Subcutaneous abdominal adipose tissue (tissue), 5 donors: ENCODE data around the gene VSIG1.

Source experiments
- H3K27ac ChIP-seq: one replicate; pipeline ENCODE4 v1.7.0; 2013; ENCODE audit warnings: low read depth, mild to moderate bottlenecking, inconsistent platforms, low read length, moderate library complexity
- H3K27me3 ChIP-seq, 5 donors: one replicate each; pipeline ENCODE4 v1.7.0; 2013; ENCODE audit warnings: low read length in 5 of 5, inconsistent platforms in 1 of 5; ENCODE audit not compliant: control insufficient read depth in 5 of 5, insufficient read depth in 4 of 5
- H3K36me3 ChIP-seq, 5 donors: one replicate each; pipeline ENCODE4 v1.7.0; 2013; ENCODE audit warnings: low read length in 5 of 5; ENCODE audit not compliant: control insufficient read depth in 5 of 5, insufficient read depth in 5 of 5
- H3K4me1 ChIP-seq, 5 donors: one replicate each; pipeline ENCODE4 v1.7.0; 2013; ENCODE audit warnings: low read length in 5 of 5, mild to moderate bottlenecking in 3 of 5, moderate library complexity in 1 of 5; ENCODE audit not compliant: control insufficient read depth in 5 of 5, insufficient read depth in 5 of 5
- H3K4me3 ChIP-seq, 5 donors: one replicate each; pipeline ENCODE4 v1.7.0; 2013; ENCODE audit warnings: low read length in 5 of 5, low read depth in 1 of 5
- H3K9ac ChIP-seq, 5 donors: one replicate each; pipeline ENCODE4 v1.7.0; 2013; ENCODE audit warnings: low read length in 5 of 5, mild to moderate bottlenecking in 4 of 5, moderate library complexity in 3 of 5
- H3K9me3 ChIP-seq, 5 donors: one replicate each; pipeline ENCODE4 v1.7.0; 2013; ENCODE audit warnings: low read length in 5 of 5; ENCODE audit not compliant: control insufficient read depth in 5 of 5
- donor health status: healthy.
- donor health status: healthy.
- donor health status: healthy.
- donor health status: healthy.
- donor health status: healthy.

VSIG1 gene

DNA sequence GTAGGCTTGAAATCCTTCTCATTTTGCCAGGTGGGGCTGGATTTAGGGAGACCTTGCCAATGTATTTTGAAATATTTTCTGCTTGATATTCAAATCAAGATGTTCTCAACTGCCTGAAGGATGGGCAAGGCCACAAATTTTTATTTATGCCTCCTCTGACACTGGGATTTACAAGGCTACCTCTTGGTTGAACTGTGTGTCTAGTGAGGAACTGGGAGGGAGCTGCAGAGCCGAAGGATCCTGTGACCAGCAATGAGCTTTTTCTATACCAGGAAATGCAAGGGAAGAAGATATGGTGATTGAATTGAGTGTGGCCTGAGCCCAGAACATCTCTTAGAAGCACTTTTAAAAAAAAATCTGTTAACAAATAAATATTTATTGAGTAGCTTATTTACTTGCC is 14.9 kb downstream of the VSIG1 start:
- Histone ChIP-seq H3K27me3 (peaks cover 0 to 18% (median 0%) of the 10 kb centered on the region in 5 donors), H3K4me3 (no peak overlapping the region), H3K36me3 (no peaks in the 10 kb centered on the region), H3K9me3 (no peaks in the 10 kb centered on the region), H3K27ac (no peak overlapping the region), H3K9ac (no peak overlapping the region), H3K4me1 (peaks cover 0 to 5% (median 0%) of the 10 kb centered on the region in 5 donors)

DNA sequence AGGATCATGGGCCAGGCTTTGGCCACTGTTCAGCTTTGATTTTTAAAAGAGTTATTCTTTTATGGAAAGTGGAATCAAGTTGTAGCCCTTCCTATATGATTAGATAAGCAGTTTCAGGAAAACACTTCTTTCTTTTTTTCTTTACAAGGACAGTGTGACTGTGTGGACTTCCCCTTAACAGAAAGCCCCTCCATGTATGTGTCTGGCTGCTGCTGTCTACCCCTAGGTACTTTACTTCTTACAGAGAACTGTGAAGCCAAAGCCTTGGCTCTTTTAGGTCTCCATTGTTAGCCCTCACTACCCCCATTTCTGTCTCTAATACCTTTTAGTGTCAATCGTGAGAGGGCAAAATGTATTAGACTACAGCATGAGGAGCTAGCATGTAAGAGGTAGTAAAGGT is 19.1 kb downstream of the VSIG1 start:
- no peaks in the 10 kb centered on the region for H3K9me3 ChIP-seq
- no peak overlapping the region for H3K9ac ChIP-seq
- no peak overlapping the region for H3K4me3 ChIP-seq
- H3K4me1 ChIP-seq: no peaks in the 10 kb centered on the region
- H3K27ac ChIP-seq: no peak overlapping the region
- peaks cover 0 to 21% (median 4%) of the 10 kb centered on the region in 5 donors for H3K27me3 ChIP-seq
- no peaks in the 10 kb centered on the region for H3K36me3 ChIP-seq

DNA sequence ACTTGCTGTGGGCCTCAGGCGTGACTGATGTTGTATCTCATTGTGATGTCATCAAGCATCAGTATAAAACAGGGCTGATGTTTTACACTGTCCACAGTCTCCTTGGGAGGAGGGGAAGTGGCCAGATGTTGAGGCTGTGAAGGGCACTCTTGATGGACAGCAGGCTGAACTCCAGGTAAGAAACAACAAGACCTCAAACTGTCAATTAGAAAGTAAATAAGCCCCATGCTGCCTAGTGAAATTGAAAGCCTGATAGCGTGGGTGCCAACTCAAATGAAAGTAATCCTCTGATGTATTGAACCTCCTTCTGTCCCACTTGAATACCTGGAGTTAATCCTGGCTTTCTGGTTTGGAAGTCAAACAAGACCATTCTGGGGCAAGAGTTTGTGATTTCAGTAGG is 19.7 kb downstream of the VSIG1 start:
- Histone ChIP-seq H3K27me3 (peaks cover 3 to 21% (median 9%) of the 10 kb centered on the region in 5 donors), H3K9ac (no peak overlapping the region), H3K36me3 (no peaks in the 10 kb centered on the region), H3K27ac (no peak overlapping the region), H3K4me1 (no peaks in the 10 kb centered on the region), H3K4me3 (no peak overlapping the region), H3K9me3 (no peaks in the 10 kb centered on the region)

DNA sequence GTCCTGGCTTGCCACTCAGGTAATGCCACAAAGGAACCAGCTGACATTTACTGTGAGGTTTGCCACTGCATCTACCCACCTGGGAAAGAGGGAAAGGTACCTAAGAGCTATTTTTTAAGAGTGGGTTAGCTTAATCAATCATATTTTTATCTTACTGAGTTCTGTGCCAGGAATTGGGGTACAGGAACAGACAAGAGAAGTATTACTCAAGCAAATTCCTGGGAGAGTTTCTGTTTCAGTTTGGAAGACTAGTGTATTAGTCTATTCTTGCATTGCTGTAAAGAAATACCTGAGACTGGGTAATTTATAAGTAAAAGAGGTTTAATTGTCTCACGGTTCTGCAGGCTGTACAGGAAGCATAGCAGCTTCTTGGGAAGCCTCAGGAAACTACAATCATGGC is 23.3 kb downstream of the VSIG1 start:
- Histone ChIP-seq H3K4me3 (no peak overlapping the region), H3K4me1 (no peaks in the 10 kb centered on the region), H3K9me3 (no peaks in the 10 kb centered on the region), H3K27ac (no peak overlapping the region), H3K27me3 (peaks cover 5 to 16% (median 10%) of the 10 kb centered on the region in 5 donors), H3K9ac (no peak overlapping the region), H3K36me3 (no peaks in the 10 kb centered on the region)

DNA sequence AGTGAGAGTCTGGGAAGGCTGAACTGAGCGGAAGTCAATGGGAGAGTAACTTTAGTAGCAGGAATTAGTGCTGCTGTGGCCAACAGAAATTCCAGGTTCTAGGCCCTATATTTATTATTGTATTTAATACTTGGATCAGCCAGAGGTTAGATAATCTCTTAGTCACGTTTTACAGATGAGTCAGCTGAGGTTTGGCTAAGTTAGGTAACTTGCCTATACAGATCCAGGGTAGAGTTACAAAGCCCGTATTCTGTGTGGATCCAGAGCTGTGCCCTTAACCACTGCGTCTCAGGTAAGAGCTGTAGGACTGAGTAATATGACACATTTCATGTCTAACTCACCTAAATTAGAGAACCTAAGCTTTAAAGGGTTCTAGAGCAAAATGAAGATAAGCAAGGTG is 26.0 kb downstream of the VSIG1 start:
- H3K27me3 ChIP-seq: peaks cover 5 to 14% (median 9%) of the 10 kb centered on the region in 5 donors
- no peak overlapping the region for H3K4me3 ChIP-seq
- H3K27ac ChIP-seq: no peak overlapping the region
- H3K9me3 ChIP-seq: no peaks in the 10 kb centered on the region
- no peaks in the 10 kb centered on the region for H3K36me3 ChIP-seq
- H3K4me1 ChIP-seq: no peaks in the 10 kb centered on the region
- H3K9ac ChIP-seq: no peak overlapping the region

DNA sequence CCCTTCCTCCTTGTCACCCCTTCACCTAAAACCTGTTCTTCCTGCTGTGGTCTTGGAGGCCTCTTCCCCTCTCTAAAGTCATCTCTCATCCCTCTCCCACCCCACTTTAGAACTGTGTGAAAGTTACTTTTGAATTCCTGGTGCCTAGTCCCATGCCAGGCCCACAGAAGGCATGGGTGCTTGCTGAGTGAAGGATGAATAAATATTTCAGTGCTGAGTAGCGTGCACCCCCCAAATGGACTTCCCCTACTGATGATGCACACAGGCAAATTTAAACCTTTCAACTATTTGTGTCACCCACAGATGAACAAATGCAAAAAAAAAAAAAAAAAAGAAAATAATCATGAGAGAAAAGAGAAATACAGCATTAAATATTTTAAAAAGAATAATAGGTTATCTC is 26.7 kb downstream of the VSIG1 start:
- H3K27me3 ChIP-seq: peaks cover 5 to 14% (median 9%) of the 10 kb centered on the region in 5 donors
- H3K4me3 ChIP-seq: no peak overlapping the region

DNA sequence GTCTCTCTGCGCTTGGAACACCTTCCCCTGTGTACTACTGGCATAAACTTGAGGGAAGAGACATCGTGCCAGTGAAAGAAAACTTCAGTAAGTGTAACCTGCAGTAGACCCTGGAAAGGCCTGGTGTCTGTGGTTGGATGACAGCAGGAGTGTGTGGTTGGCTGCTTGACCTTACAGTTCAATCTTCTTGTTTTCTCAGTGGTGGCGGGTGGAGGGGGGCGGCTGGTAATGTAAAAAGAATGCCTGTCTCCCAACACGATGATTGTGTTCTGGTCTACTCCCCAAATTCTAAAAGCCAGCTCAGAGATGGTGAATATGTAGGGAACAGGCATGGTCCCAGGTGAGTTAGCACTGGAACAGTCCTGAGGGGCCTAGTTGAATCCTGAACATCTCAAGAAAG is 27.9 kb downstream of the VSIG1 start:
- Histone ChIP-seq H3K9me3 (no peaks in the 10 kb centered on the region), H3K27me3 (peaks cover 5 to 14% (median 7%) of the 10 kb centered on the region in 5 donors), H3K27ac (no peak overlapping the region), H3K36me3 (no peaks in the 10 kb centered on the region), H3K9ac (no peak overlapping the region), H3K4me3 (no peak overlapping the region), H3K4me1 (no peaks in the 10 kb centered on the region)

More for the DNA sequence above, 26.7 kb downstream of the VSIG1 start:
- Histone ChIP-seq H3K36me3 (no peaks in the 10 kb centered on the region), H3K9ac (no peak overlapping the region), H3K9me3 (no peaks in the 10 kb centered on the region), H3K27ac (no peak overlapping the region), H3K4me1 (no peaks in the 10 kb centered on the region)

DNA sequence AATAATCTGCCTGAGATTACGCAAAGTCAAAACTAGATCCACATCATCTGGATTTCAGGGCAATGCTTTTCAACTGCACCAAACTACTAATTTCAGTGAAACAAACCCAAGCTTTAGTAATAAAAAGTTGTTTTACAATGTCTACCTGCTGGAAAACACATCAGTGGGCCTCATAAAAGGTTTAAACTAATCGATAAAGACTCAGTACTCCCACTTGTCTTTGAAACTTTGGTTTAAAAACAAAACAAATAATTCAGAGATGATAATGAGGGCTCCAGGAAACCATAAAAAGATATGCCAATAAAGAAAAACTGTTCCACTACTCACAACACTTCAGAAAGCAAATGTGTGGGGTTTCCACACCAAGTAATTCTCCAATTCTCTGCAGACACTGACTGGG is 36.2 kb downstream of the VSIG1 start:
- no peaks in the 10 kb centered on the region for H3K4me1 ChIP-seq
- no peaks in the 10 kb centered on the region for H3K27me3 ChIP-seq

DNA sequence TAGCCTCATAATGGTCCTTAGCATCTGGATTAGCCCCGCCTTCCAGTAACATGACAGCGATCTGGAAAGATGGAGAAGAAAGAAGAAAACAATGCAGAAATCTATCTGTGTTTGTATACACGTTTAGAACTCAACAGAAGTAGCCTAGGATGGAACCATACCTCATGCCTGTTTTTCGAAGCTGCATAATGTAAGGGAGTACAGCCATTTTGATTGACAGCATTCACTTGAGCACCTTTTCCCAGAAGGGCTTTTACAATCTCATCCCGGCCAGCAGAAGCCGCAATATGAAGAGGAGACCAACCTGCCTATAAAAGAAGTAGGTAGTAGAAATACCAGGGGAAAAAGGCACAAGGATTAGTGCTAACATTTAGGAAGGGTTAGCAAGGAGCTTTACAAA is 42.9 kb downstream of the VSIG1 start:
- Histone ChIP-seq H3K9ac (no peak overlapping the region), H3K4me1 (peaks cover 0 to 17% (median 14%) of the 10 kb centered on the region in 5 donors), H3K27me3 (no peaks in the 10 kb centered on the region), H3K36me3 (peaks cover 8 to 21% (median 14%) of the 10 kb centered on the region in 5 donors), H3K4me3 (no peak overlapping the region), H3K27ac (no peak overlapping the region), H3K9me3 (peaks cover 0 to 4% (median 0%) of the 10 kb centered on the region in 5 donors)

More for the DNA sequence above, 36.2 kb downstream of the VSIG1 start:
- no peak overlapping the region for H3K27ac ChIP-seq
- H3K9ac ChIP-seq: no peak overlapping the region
- H3K9me3 ChIP-seq: no peaks in the 10 kb centered on the region
- peaks cover 5 to 9% (median 9%) of the 10 kb centered on the region in 5 donors for H3K36me3 ChIP-seq
- H3K4me3 ChIP-seq: no peak overlapping the region

DNA sequence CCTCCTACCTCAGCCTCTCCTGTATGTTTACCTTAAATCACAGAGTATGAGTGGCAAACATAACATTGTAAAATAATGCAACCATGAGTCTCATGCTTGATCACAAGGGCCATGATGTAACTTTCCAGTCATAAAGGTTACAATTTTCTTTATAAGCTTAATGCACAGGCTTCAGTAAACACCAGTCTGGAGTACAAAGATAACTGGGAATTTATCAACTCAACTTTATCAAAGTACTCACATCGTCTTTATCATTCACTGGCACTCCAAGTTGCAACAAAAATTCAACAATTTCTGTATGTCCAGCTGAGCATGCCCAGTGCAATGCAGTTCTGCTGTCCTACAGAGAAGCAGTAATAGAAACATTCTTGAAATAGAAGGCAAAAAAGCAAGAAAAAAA is 43.6 kb downstream of the VSIG1 start:
- Histone ChIP-seq H3K9ac (no peak overlapping the region), H3K36me3 (peaks cover 8 to 21% (median 14%) of the 10 kb centered on the region in 5 donors), H3K4me1 (peaks cover 0 to 17% (median 14%) of the 10 kb centered on the region in 5 donors), H3K4me3 (no peak overlapping the region), H3K27ac (no peak overlapping the region), H3K27me3 (no peaks in the 10 kb centered on the region), H3K9me3 (peaks cover 0 to 4% (median 0%) of the 10 kb centered on the region in 5 donors)
